GM18511 (cell line): Measurements from ENCODE around the gene SMYD3.
"Not testable (repeated sequence)": the region's sequence is repeated elsewhere in the genome, so short reads cannot be mapped to it uniquely, and the experiment has no call there.

Experiments used
- ATAC-seq: cut with Tn5 transposase; IDR thresholded peaks from one replicate; pipeline ENCODE4 v1.9.1; 2021; ENCODE audit warnings: mild to moderate bottlenecking, moderate library complexity; ENCODE audit not compliant: unreplicated experiment

Gene SMYD3

DNA sequence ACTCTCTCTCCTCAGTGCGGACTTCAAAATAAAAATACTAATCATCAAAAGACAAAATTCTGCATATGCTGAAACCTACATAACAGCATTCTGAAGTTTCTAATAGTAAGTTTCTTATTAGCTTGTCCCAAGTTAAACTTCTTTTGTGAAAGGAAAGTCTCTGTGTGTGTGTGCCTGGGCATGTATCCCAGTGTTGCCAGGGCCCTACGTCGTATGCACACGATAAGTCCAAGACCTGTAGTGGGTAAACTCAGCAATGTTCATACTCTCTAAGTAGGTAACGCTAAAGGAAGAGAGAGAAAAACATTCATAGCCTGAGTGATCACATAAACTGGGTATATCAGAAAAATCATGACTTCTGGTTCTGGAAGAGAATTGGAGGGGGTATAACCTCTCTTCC is 465.7 kb downstream of the SMYD3 start:
- no peak for ATAC-seq

DNA sequence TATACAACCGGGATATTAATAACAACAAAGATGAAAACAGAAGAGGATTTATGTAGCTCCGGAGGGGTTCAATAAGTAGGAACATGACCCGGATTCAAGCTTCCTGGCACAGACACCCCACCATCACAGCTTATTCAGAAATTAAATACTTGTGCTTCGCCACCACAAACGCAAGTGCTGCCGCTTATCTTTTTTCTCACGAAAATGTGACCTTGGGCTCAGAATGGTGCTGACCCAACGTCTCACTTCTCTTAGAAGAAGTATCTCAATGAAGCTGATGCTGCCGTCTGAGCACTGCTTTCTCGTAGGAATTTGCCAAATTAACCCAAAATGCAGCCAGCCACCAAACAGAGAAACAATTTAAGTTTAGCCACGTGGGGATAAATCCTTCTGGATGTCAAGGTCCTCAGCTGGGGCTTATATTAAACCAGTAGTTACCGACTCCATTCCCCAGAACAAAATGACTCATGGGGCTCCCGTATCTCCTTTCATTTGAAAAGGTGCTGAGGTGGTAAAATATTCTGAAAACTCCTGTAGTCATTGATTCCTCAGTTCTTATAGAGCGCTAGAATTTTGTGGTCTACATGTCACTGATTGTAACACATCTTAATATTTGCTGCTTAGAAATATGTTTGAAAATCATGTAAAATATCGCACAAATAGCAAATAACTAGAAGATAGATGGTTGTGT is 466.7 kb downstream of the SMYD3 start:
- no peak for ATAC-seq

DNA sequence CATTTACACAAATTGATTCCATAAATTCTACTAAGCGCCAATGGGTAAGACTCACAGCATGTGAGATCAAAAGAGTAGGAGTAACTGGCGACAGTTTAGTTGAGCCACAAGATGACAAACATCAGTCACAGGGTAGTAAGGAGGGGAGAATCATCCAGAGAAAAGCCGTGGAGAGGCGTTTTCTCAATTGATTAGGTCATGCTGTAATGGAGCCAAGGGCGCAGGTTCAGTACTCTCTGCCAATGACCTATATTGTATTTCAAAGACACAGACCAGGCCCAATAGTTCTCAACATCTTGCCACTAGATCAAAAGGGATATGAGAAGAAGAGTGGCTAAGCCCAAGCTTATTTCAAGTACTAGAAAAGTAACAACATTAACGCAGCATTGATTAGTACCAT is 467.5 kb downstream of the SMYD3 start:
- no peak for ATAC-seq

DNA sequence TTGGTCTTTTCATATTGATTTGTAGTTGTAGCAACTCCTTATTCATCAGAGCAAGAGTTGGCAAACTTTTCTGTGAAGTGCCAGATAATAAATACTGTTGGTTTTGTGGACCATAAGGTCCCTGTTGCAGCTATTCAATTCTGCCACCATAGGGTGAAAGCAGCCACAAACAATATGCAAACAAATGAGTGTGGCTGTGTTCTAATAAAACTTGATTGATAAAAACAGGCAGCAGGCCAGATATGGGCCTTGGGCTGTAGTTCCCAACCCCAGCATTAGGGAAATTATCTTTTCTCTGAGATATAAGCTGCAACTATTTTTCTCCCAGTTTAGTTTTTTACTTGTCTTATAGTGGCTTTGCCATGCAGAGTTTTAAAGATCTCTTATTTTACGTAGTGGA is 469.2 kb downstream of the SMYD3 start:
- no peak for ATAC-seq

DNA sequence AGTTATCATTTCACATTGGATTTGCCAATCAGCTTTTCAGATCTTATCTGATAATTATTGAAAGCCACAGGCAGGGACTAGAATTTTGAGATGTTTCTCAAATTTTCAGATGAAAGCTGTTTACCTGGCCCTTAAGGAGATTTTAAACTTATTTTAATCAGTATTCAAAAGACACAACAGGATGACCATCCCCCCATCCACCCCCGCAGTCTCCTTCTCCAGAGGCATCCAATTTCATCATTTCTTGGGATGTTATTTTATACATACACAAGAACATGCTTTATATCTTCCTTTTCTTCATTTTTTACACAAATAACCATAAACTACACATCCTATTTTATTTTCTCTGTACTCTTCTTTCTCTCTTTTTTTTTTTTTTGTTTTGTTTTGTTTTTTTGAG is 470.9 kb downstream of the SMYD3 start:
- no peak for ATAC-seq

DNA sequence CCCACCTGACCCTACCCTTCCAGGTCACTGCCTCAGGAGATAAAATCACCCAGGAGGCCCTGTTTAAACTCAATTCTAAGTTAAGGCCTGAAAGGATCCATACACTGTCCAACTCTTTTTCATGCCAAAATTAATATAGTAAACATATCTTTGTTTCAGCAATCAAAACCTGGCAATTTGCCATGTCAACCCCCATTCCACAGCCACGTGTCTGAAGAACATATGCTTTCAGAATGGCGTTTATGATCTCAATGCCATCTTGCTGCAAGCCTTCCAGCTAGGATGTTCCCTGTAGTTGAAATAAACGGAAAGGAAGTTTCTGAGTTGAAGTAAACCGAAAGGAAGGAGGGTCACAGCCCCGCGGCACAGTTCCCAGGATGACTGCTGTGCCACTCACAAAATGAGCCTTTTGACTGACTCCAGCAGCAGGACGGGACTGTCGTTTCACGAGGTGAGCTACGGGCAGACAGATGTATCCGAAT is 472.0 kb downstream of the SMYD3 start:
- no peak for ATAC-seq

DNA sequence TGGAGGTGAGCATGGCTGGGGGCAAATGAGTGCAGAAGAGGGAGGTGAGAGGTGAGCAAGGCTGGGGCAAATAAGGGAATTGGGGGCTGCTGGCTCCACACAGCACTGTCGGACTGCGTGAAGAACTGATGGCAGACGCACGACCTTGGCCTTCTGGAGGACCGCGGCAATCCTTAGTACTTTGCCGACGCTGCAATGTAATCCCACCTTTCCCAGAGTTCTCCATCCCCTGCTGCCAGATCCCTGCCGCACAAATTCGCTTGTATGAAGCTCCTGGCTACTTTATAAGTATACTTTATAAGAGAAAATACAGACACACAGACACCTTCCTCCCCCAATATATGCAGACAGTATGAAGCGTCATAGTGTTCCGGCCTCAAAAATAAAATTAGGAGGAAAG is 472.4 kb downstream of the SMYD3 start:
- no peak for ATAC-seq

DNA sequence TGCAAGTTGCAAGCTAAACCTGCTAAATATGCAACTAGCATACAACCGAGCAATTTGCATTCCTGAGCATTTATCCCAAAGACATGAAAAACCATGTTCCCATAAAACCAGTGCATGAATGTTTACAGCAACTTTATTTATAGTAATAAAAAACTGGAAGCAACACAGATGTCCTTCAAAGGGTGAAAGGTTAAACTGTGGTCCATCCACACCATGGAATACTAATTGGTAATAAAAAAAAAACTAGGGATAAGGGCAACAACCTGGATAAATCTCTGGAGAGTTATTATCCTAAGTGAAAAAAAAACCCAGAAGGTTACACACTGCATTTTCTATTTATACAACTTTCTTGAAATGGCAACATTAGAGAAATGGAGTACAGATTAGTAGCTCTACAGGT is 474.1 kb downstream of the SMYD3 start:
- ATAC-seq: no peak

GRCh38 chr1:246032031-246032551 is 475.0 kb downstream of the SMYD3 start:
- no peak for ATAC-seq

GRCh38 chr1:246029616-246030015 is 477.5 kb downstream of the SMYD3 start:
- ATAC-seq: no peak

GRCh38 chr1:246024118-246024517 is 483.0 kb downstream of the SMYD3 start:
- not testable (repeated sequence) for ATAC-seq

GRCh38 chr1:246020211-246020954 is 486.7 kb downstream of the SMYD3 start:
- peak; percentile 70 for ATAC-seq

DNA sequence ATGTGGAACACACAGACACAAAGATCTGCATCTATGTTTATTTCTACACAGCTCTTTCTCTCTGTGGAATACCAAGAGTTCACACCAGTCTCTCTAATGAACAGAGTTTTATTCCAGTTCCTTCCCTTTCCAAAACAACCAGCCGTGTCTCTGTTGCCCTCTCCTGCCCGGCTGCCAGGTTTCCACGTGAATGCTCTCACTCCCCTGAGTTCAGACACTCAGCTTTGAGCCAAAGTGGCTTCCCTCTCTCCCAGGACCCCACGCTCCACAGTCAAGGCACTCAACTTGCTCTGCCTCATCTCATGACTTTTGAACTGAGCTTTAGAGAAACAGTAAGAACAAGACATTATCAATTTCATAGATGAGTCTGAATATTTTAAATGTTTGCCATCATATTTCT is 488.9 kb downstream of the SMYD3 start:
- ATAC-seq: no peak

DNA sequence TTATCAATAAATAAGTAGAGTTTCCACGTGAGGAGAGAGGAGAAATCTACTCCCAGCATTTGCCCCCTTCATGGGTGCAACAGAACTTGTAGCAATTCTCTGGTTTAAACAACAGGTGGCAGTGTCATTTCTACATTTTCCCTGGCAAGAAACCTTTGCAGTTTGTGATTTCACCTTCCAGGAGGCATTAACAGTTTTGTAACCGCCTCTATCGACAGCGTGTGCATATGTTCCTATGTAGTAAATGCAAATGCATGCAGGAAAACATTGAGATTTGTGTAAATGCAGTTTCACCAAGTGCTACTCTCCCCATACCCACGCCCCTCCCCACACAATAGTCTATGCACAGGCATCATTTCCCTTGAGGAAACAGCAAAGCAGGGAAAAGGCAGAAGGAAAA is 494.7 kb downstream of the SMYD3 start:
- ATAC-seq: no peak

DNA sequence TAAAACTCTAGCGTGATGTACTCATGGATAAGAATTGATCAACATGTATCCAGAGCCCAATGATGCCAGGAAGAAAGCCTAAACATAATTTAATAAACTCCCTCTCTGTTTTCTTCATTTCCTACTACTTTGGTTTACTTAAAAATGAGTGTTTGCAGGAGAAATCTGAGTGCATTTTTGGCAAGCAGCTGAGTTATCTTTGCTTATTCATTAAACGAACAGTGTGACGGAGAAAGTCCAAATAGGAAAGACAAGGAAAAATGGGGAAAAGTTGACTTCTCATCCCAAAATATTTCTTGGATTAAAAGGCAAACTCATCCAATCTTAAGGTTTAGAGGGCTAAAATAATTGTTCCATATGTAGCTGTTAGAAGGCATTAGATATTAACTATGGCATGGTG is 496.7 kb downstream of the SMYD3 start:
- no peak for ATAC-seq

DNA sequence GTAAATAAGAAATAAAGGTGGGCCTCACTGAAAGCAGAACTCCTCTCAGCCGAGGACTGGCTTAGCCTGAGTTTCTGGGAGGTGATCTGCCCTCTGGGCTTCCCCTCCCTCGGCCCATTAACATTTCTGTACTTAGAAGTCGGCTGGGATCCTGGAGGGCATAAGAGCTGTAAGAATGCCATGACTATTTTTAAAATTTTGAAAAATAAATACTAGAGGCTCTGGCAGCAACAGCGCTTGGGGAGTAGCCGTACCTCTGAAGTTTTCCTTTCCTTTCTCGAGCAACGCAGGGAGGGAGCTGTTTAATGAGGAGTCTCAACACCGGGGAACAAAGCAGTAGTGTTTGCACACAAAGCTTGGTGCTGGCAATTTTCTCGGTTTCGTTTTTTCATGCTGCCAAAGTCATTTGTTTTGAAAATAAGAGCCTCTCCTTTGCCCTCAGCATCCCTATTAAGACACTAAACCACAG is 498.7 kb downstream of the SMYD3 start:
- ATAC-seq: no peak

- ATAC-seq: no peak
Observed at GRCh38 chr1:246005067-246005466, 502.0 kb downstream of the SMYD3 start.

DNA sequence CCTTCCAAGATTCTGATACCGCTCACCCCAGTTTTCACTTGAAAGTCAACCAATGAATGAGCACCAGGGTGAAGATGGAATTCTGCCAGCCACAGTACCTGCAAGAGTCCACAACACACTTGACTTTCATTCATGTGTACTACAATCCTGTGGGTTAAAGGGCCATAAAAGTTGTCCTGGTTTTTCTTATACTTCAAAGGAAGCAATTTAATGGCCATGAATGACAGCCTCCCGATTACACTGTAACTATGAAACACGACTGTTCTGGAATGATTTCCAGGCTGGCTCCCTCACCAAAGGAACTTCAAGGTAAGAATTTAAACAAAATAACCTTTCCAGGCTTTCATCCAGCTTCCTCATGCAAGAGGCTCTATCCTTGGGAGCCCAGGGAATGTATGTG is 502.8 kb downstream of the SMYD3 start:
- no peak for ATAC-seq

DNA sequence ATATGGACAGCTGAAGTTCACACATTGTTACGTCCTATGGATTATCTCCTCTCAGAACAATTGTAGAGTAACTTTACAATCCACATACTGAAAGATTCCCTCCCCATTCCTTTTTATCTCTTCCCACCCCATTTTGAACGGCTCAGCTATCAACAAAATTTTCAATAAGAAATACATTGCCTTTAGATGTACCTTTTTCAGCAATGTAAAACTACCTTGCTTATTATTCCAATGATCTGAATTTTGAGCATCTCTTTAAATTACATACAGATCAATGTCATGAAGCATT is 503.7 kb downstream of the SMYD3 start:
- no peak for ATAC-seq

GRCh38 chr1:246002725-246003441 is 504.2 kb downstream of the SMYD3 start:
- ATAC-seq: peak; percentile 70

DNA sequence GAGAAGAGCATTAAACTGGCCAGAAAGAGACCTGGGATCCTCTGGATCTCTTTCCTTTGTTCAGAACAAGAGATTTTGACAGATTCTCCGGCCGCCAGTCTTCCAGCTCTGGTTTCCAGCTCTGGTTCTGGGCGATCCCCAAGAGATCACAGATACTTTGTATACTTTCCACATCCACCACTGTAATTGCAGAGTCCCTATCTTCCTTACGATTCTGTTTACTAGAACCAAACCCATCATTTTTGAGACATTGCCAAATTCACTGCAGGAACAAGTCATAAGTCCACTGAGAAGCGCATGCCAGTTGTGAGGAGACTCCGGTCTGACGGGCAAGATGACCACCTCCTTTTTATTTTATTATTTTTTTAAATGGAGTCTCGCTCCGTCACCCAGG is 505.2 kb downstream of the SMYD3 start:
- ATAC-seq: no peak
